Central memory CD4-positive, alpha-beta T cell (primary cell): ENCODE measurements around the gene RHO.

Experiments used
- DNase-seq: peaks from one replicate; pipeline ENCODE4 v3.0.0; 2022

Gene RHO

GRCh38 chr3:129548104-129548965 lies 19.9 kb downstream of the RHO start:
- no peak for DNase-seq

GRCh38 chr3:129549006-129549800 lies 20.8 kb downstream of the RHO start:
- no peak for DNase-seq

GRCh38 chr3:129549805-129550204 lies 21.4 kb downstream of the RHO start:
- DNase-seq: no peak

- DNase-seq: no peak
Observed at GRCh38 chr3:129552287-129553050, 24.0 kb downstream of the RHO start.

GRCh38 chr3:129553171-129553570 lies 24.7 kb downstream of the RHO start:
- no peak for DNase-seq

- DNase-seq: no peak
Observed at GRCh38 chr3:129553719-129554118, 25.3 kb downstream of the RHO start.

- DNase-seq: no peak
Observed at GRCh38 chr3:129554356-129555152, 26.1 kb downstream of the RHO start.

- no peak for DNase-seq
Observed at GRCh38 chr3:129555153-129555550, 26.7 kb downstream of the RHO start.

GRCh38 chr3:129555616-129556357 lies 27.3 kb downstream of the RHO start:
- DNase-seq: no peak

- DNase-seq: no peak
Observed at GRCh38 chr3:129556358-129556695, 27.9 kb downstream of the RHO start.

- no peak for DNase-seq
Observed at GRCh38 chr3:129556890-129557547, 28.6 kb downstream of the RHO start.

GRCh38 chr3:129557548-129557894 lies 29.1 kb downstream of the RHO start:
- DNase-seq: no peak

GRCh38 chr3:129558081-129558771 lies 29.8 kb downstream of the RHO start:
- DNase-seq: no peak

- no peak for DNase-seq
Observed at GRCh38 chr3:129558772-129559564, 30.5 kb downstream of the RHO start.

GRCh38 chr3:129559565-129560079 lies 31.2 kb downstream of the RHO start:
- no peak for DNase-seq

GRCh38 chr3:129560269-129560787 lies 31.9 kb downstream of the RHO start:
- no peak for DNase-seq

- DNase-seq: no peak
Observed at GRCh38 chr3:129560911-129561594, 32.6 kb downstream of the RHO start.

- DNase-seq: no peak
Observed at GRCh38 chr3:129561619-129562248, 33.3 kb downstream of the RHO start.
